Erythroblast (primary cell): ENCODE data around the gene PAWR.
A peak's percentile ranks its signal among the peaks of the same experiment; 100 is the strongest.
"Not testable (repeated sequence)": the region's sequence is repeated elsewhere in the genome, so short reads cannot be mapped to it uniquely, and the experiment has no call there.

Source experiments
- DNase-seq, 2 experiments: peaks; one replicate each; lab custom pipeline; 2025; lab: John Stamatoyannopoulos, UW
- GATA1 ChIP-seq: IDR thresholded peaks from 2 replicates; pipeline ENCODE4 v1.6.1; 2011; ENCODE audit warnings: low read depth, mild to moderate bottlenecking, control low read depth, low read length, moderate library complexity
- POLR2A ChIP-seq: IDR thresholded peaks from 2 replicates; pipeline ENCODE4 v1.6.1; 2011; ENCODE audit warnings: mild to moderate bottlenecking, low read length

The PAWR gene

GRCh38 chr12:79692860-79693577 lies 2.3 kb upstream of the PAWR start:
- DNase-seq, result peak in 1 of 2 experiments; percentile 11
- no peak for TF ChIP-seq POLR2A
- no peak for TF ChIP-seq GATA1

- peak in 1 of 2 experiments; percentile 13 for DNase-seq
- TF ChIP-seq GATA1, result no peak
- TF ChIP-seq POLR2A, result no peak
Measured at GRCh38 chr12:79691511-79692248, 916 bp upstream of the PAWR start.

DNA sequence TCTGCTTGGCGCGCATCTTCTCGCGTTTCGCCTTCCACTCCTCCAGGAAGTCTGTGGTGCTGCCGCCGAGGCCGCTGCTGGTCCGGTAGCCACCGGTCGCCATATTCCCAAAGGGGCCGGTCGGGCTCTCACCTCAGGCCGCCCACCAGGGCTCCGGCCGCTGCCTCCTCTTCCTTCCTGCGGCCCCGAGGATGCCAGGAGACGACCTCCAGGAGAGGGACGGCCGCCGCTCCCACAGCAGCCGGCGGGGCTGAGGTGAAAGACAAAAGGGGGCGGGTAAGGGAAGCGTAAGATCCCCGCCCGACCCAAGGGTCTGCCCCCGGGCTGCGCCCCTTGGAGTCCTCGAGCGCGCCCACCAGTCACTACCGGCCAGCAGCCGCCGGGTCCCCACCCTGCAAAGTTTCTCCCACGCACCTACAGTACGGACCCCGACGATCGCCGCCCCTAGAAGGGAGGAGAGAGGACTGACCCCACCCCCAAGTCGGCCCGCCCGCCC lies 574 bp downstream of the PAWR start:
- TF ChIP-seq GATA1, result no peak
- no peak for TF ChIP-seq POLR2A
- DNase-seq, result peak in 1 of 2 experiments; percentile 35

- TF ChIP-seq POLR2A, result no peak
- no peak for TF ChIP-seq GATA1
- peak in 1 of 2 experiments; percentile 36 for DNase-seq
Measured at GRCh38 chr12:79689477-79690141, 1.2 kb downstream of the PAWR start.

- no peak for TF ChIP-seq POLR2A
- no peak for TF ChIP-seq GATA1
- no peak for DNase-seq
Measured at GRCh38 chr12:79689061-79689476, 1.7 kb downstream of the PAWR start.

- no peak for DNase-seq
- TF ChIP-seq GATA1 (no peak), POLR2A (no peak)
Measured at GRCh38 chr12:79688376-79689060, 2.2 kb downstream of the PAWR start.

GRCh38 chr12:79687711-79688260 lies 3.0 kb downstream of the PAWR start:
- no peak for TF ChIP-seq GATA1
- no peak for DNase-seq

DNA sequence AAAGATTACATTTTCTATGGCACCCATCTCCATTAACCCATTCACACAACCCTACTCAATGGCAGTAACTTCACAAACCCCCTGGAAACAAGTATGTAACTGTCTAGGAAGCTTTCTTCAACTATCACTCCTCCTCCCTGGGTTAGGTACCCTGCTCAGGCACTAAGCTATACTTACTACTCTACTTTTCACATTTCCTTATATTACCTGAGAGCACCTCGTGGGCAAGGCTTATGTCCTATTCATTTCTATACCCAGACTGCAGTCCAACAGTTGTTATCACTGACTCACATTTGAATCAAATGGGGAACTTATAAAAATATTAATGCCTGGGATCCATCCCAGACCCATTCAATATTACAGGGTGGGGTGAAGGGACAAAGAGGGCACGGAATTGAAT lies 4.6 kb downstream of the PAWR start:
- TF ChIP-seq POLR2A (no peak), GATA1 (no peak)

GRCh38 chr12:79685068-79685467 lies 5.7 kb downstream of the PAWR start:
- no peak for DNase-seq
- TF ChIP-seq POLR2A (no peak), GATA1 (no peak)

More for the DNA sequence above, 4.6 kb downstream of the PAWR start:
- DNase-seq, result no peak

- not testable (repeated sequence) for DNase-seq
Measured at GRCh38 chr12:79684338-79684737, 6.4 kb downstream of the PAWR start.

GRCh38 chr12:79682593-79682992 lies 8.2 kb downstream of the PAWR start:
- TF ChIP-seq GATA1 (no peak), POLR2A (no peak)
- DNase-seq, result no peak

DNA sequence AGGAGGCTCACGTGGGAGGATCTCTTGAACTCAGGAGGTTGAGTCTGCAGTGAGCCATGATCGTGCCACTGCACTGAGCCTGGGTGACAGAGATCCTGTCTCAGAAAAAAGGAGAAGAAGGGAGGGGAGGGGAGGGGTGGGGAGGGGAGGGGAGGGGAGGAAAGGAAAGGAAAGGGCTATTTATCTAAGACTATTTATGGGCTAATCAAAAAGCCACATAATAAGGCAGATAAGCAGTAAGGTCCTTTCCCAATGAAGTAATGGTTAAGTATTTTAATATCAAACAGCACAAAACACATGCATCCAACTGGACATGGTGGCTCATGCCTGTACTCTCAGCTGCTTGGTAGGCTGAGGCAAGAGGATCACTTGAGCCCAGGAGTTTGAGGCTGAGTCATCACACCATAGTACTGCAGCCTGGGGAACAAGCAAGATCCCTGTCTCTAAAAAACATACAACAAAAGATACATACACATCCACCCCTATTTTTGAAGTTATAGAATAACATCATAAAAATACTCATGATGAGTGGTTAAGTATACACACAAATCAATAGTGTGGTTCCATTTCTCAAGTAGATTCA lies 9.7 kb downstream of the PAWR start:
- TF ChIP-seq POLR2A (no peak), GATA1 (no peak)
- peak; percentile 6 to 11 for DNase-seq

DNA sequence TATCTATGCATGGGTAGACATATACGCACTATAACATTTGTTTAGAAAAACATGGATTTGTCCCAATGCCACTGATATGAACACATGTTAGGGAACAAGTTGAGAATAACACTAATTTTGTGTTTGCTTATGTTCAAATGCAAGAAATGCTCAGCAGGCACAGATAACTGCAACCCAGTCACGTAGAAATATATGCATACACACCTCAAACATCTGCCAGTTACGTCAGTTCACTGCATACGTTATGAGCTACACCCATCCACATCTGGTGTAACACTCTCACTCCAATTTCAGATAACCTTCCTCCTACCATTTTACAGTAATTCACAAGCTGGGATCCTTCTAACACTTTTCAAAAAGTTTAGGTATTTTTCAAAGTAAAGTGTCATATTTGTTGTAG lies 10.7 kb downstream of the PAWR start:
- peak; percentile 27 to 47 for DNase-seq

More for the DNA sequence above, 10.7 kb downstream of the PAWR start:
- TF ChIP-seq POLR2A (no peak), GATA1 (no peak)
